HepG2 (cell line): ENCODE measurements around the gene RBBP8NL. TPM values are rescaled to one million over a fixed set of nuclear protein-coding genes. Genes with fewer than 3 reads are reported as not detected.

Experiments
- ARNTL ChIP-seq: sonication (generic); formaldehyde crosslinking; IDR thresholded peaks from 2 replicates; pipeline ENCODE4 v1.4.0; 2020; ENCODE audit warnings: mild to moderate bottlenecking, missing genetic modification reagents
- ATM ChIP-seq: fragments of 450-650 bp; IDR thresholded peaks from 2 replicates; pipeline ENCODE4 v1.7.1; 2017; ENCODE audit warnings: mild to moderate bottlenecking, borderline replicate concordance
- DR1 ChIP-seq: sonication (generic); formaldehyde crosslinking; IDR thresholded peaks from 2 replicates; pipeline ENCODE4 v1.8.0; 2021; ENCODE audit warnings: mild to moderate bottlenecking, missing genetic modification reagents, inconsistent platforms
- EZH2 ChIP-seq: conservative IDR thresholded peaks from 2 replicates; pipeline ENCODE4 v1.6.1; 2012; ENCODE audit warnings: mild to moderate bottlenecking, low read depth, low read length, moderate library complexity
- GABPB1 ChIP-seq: IDR thresholded peaks from 2 replicates; pipeline ENCODE4 v1.6.1; 2016; ENCODE audit warnings: mild to moderate bottlenecking, missing genetic modification reagents, moderate library complexity, missing compliant biosample characterization
- KIAA2018 ChIP-seq: sonication (generic); formaldehyde crosslinking; IDR thresholded peaks from 2 replicates; pipeline ENCODE4 v1.5.0; 2020; ENCODE audit warnings: mild to moderate bottlenecking, missing genetic modification reagents, borderline replicate concordance
- MAFK ChIP-seq, 2 experiments: IDR thresholded peaks in 1 of 2; conservative IDR thresholded peaks in 1 of 2; 2 replicates each; pipeline ENCODE4 v1.6.1; 2011; ENCODE audit warnings: improper control_type of control experiment in 2 of 2, low read length in 2 of 2
- MEF2D ChIP-seq: sonication (generic); formaldehyde crosslinking; IDR thresholded peaks from 2 replicates; pipeline ENCODE4 v1.5.1; 2020; ENCODE audit warnings: mild to moderate bottlenecking, missing genetic modification reagents
- RAD51 ChIP-seq: fragments of 450-650 bp; IDR thresholded peaks from 2 replicates; pipeline ENCODE4 v1.6.1; 2016; ENCODE audit warnings: borderline replicate concordance
- RARA ChIP-seq: IDR thresholded peaks from 2 replicates; pipeline ENCODE4 v1.6.1; 2016; ENCODE audit warnings: missing genetic modification reagents, missing compliant biosample characterization
- SOX6 ChIP-seq, 2 experiments: fragments of 450-650 bp in 1 of 2; sonication (generic) in 1 of 2; formaldehyde crosslinking in 1 of 2; IDR thresholded peaks; 2 replicates each; pipeline versions ENCODE4 v1.4.0 to v1.6.1; 2017 to 2020; ENCODE audit warnings: antibody characterized with exemption in 1 of 2, mild to moderate bottlenecking in 1 of 2, missing genetic modification reagents in 1 of 2
- ZNF234 ChIP-seq: sonication (generic); formaldehyde crosslinking; conservative IDR thresholded peaks from 2 replicates; pipeline ENCODE4 v1.5.1; 2020; ENCODE audit warnings: mild to moderate bottlenecking, missing genetic modification reagents
- ZNF800 ChIP-seq: sonication (generic); formaldehyde crosslinking; IDR thresholded peaks from 2 replicates; pipeline ENCODE4 v1.4.0; 2020; ENCODE audit warnings: missing genetic modification reagents
- ZNF883 ChIP-seq: sonication (generic); formaldehyde crosslinking; IDR thresholded peaks from 2 replicates; pipeline ENCODE4 v1.5.1; 2020; ENCODE audit warnings: mild to moderate bottlenecking, missing genetic modification reagents; ENCODE audit errors: not compliant biosample characterization
- polyA plus RNA-seq, 8 experiments: library from polyadenylated mRNA; depleted of rRNA in 3 of 8; stranded (reverse) in 7 of 8; unstranded in 1 of 8; fragments of >200 nt; fragmentation: Illumina TruSeq in 4 of 8; extraction: Trizol in 4 of 8; gene quantifications; 2 replicates each; pipeline versions ENCODE4 v1.2.1 to v1.2.3, GENCODE V29; 2011 to 2016; ENCODE audit warnings: low read depth in 4 of 8, missing spikeins in 1 of 8, mixed read lengths in 1 of 8; ENCODE audit not compliant: insufficient read depth in 1 of 8
- total RNA-seq, 5 experiments: library from RNA; depleted of rRNA; stranded (reverse); fragments of >200 nt; fragmentation: Illumina TruSeq; extraction: Trizol; gene quantifications; 2 replicates each; pipeline ENCODE4 v1.2.3, GENCODE V29; 2016; ENCODE audit warnings: low read depth in 1 of 5
- TF ChIP-seq, protein P1 (sequence below): sonication (generic); formaldehyde crosslinking; IDR thresholded peaks from 2 replicates; pipeline ENCODE4 v1.4.0; 2020; ENCODE audit warnings: mild to moderate bottlenecking, missing genetic modification reagents
- TF ChIP-seq, protein P2 (sequence below): sonication (generic); formaldehyde crosslinking; IDR thresholded peaks from 2 replicates; pipeline ENCODE4 v1.4.0; 2020; ENCODE audit warnings: missing genetic modification reagents, mild to moderate bottlenecking, borderline replicate concordance

Gene RBBP8NL
- total and polyA plus RNA-seq, 2 of the 13 experiments (the other 11 are each of a cell fraction or from before 2014, with no cell fraction given): 0.69 to 0.86 TPM

- TF ChIP-seq SOX6 (IDR thresholded peaks at IDR 0.05): no peak
- 0 out of 2 replicates have a peak, but pooled peaks have one; percentile 32 for TF ChIP-seq SOX6 (CRISPR knock-in tag; IDR thresholded peaks at IDR 0.05)
- no peak for TF ChIP-seq ZNF234 (CRISPR knock-in tag)
- peak; percentile 33 for TF ChIP-seq DR1
- no peak for TF ChIP-seq KIAA2018
- no peak for TF ChIP-seq RAD51
- TF ChIP-seq MAFK (conservative IDR thresholded peaks at IDR 0.05 in 1 of 2, IDR thresholded peaks at IDR 0.05 in 1 of 2; ENCODE audit: low read length in 2 of 2): no peak
- TF ChIP-seq ARNTL: peak; percentile 79
- peak; percentile 66; the same call in 1 of the 2 replicates for TF ChIP-seq GABPB1 (CRISPR knock-in tag)
- TF ChIP-seq, protein P1, sequence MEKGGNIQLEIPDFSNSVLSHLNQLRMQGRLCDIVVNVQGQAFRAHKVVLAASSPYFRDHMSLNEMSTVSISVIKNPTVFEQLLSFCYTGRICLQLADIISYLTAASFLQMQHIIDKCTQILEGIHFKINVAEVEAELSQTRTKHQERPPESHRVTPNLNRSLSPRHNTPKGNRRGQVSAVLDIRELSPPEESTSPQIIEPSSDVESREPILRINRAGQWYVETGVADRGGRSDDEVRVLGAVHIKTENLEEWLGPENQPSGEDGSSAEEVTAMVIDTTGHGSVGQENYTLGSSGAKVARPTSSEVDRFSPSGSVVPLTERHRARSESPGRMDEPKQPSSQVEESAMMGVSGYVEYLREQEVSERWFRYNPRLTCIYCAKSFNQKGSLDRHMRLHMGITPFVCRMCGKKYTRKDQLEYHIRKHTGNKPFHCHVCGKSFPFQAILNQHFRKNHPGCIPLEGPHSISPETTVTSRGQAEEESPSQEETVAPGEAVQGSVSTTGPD (CRISPR knock-in tag): no peak
- TF ChIP-seq EZH2: no peak
- peak; percentile 77 for TF ChIP-seq ZNF800
- no peak; the same call in 1 of the 2 replicates for TF ChIP-seq RARA (CRISPR knock-in tag)
- TF ChIP-seq, protein P2, sequence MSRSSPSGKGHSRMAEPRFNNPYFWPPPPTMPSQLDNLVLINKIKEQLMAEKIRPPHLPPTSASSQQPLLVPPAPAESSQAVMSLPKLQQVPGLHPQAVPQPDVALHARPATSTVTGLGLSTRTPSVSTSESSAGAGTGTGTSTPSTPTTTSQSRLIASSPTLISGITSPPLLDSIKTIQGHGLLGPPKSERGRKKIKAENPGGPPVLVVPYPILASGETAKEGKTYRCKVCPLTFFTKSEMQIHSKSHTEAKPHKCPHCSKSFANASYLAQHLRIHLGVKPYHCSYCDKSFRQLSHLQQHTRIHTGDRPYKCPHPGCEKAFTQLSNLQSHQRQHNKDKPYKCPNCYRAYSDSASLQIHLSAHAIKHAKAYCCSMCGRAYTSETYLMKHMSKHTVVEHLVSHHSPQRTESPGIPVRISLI (CRISPR knock-in tag): peak; percentile 14; the same call in 1 of the 2 replicates
- peak; percentile 5 for TF ChIP-seq ZNF883 (CRISPR knock-in tag)
- TF ChIP-seq MEF2D: peak; percentile 65; the same call in 1 of the 2 replicates
- TF ChIP-seq ATM: no peak
Measured at GRCh38 chr20:62367633-62368391, 59.5 kb downstream of the RBBP8NL start (continued).
